H7 (cell line): ENCODE data around the gene NHS. TPM values are rescaled to one million over a fixed set of nuclear protein-coding genes. Genes with fewer than 3 reads are reported as not detected.
A peak's percentile ranks its signal among the peaks of the same experiment; 100 is the strongest.

Source experiments
- DNase-seq: peaks from one replicate; pipeline ENCODE4 v3.0.0; 2012
- H3K27me3 ChIP-seq: 2 replicates; pipeline ENCODE4 v1.6.0; 2011; ENCODE audit warnings: mild to moderate bottlenecking, low read length; ENCODE audit not compliant: control insufficient read depth, insufficient read depth
- H3K36me3 ChIP-seq: replicated peaks from 2 replicates; pipeline ENCODE4 v1.5.1; 2011; ENCODE audit warnings: low read length; ENCODE audit not compliant: control insufficient read depth, insufficient read depth
- H3K4me3 ChIP-seq: 2 replicates; pipeline ENCODE4 v1.5.1; 2011; ENCODE audit warnings: low read depth, mild to moderate bottlenecking, control low read depth, low read length, moderate library complexity; ENCODE audit not compliant: insufficient read depth
- total RNA-seq: library from RNA; depleted of rRNA; stranded (reverse); fragments of >200 nt; shearing (Covaris generic); gene quantifications from 2 replicates; pipeline ENCODE4 v1.2.3, GENCODE V29; 2014

NHS gene
- total RNA-seq, 1 experiment from 2014 or later, result 5.2 TPM

DNA sequence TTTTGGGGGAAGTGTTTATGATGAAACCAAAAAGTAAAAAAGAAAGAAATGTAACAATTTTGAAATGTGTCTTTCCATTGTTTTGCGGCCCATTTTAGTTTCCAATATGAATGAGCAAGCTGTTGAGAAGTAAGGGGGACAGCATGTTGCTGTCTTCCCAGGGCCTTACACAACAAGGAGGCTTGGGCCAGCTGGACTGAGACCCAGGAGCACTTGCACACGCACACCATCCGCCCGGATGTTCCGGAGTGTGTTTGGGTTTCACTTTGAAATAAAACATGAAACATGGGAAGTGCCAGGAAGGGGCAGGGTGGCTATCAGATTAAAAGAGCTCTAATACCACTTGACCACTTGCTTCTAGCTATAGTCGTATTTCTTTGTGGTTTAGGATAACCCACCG, 144.4 kb downstream of the NHS start:
- no peaks in the 10 kb centered on the region for H3K27me3 ChIP-seq
- DNase-seq, result no peak
- no peak overlapping the region for H3K4me3 ChIP-seq
- no peaks in the 10 kb centered on the region for H3K36me3 ChIP-seq

DNA sequence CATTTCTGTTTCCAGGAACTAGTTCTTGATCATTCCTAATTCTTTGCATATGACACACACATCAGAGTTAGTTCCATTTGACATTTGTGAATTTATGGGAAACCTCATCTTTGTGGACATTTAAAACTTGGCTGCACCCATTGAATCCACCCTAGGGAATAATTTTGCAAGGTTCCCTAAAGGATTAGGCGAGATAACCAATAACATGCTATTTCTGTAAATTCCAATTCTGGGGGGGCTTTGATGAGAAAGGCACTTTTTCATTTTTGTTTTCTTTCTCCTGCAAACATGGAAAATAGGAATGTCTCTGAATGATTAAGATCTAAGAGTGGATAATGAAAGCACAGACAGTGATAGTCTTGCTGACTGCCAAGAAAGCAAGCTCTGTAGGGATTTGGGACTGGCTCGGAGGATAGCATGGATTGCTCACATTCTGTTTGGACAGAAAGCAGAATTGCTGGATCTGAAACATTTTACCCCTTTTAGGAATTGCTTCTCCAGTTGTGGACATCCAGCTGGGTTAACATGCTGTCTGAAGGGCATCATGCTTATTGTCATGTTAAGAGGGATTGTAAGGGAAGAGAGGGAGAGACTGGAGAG, 145.1 kb downstream of the NHS start:
- no peak overlapping the region for H3K4me3 ChIP-seq
- DNase-seq, result no peak
- no peaks in the 10 kb centered on the region for H3K36me3 ChIP-seq
- no peaks in the 10 kb centered on the region for H3K27me3 ChIP-seq

DNA sequence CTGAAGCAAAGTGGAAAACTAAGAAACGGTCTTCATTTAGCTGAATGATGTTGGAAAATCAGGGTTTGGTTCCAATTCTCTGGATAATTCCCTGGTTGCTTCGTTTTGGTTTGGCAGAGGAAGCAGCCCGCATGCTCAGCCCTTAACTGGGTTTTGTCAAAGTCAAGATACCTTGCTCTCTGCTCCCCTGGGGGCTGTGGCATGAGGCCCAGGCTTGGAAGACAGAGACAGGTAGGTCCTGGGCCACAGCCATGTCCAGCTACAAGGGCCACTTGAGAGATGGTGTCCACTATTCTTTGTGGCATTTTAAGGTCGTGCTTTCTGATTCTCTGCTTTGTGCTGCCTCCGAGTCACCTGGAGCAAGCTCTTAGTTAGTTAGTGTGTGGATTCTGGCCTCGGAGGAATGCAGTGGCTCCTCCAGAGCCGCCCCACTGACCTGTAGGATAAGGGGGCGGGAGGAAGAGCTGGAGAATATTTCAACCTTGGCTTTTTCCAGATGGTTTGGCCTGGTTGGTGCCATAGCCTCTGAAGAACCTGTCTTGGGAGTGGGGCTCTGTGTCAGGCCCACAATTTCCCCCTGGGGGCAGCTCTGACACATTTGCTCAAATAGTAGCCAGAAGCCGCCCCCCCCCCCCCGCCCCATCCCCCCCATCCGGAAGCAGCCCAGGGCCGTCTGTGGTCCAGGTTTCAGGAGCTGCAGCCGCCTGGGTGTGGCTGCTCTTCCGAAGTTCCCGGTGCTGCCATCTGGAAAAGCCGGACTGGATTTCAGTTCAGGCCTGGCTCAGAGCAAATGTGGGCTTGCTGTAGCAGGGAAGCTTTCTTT, 147.1 kb downstream of the NHS start:
- DNase-seq, result peak; percentile 75
- Histone ChIP-seq H3K36me3 (no peaks in the 10 kb centered on the region), H3K4me3 (no peak overlapping the region), H3K27me3 (no peaks in the 10 kb centered on the region)

DNA sequence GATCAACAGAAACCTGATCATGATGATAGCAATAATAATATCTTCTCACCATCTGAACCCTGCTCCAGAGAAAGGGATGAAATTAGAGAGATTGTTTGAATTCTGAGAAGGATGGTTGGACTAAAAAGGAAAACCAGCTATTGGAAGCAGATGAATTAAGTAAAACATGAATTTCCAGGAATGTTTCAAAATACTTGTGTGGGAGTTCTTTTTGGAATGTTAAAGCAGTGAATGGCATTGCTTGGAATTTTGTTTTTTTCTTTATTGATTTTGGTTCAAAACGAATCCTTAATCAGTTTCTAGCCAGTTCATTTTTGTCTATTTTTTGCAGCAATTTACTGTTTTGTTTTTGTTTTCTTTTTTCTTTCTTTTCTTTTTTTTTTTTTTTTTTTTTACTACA, 150.3 kb downstream of the NHS start:
- no peak overlapping the region for H3K4me3 ChIP-seq
- H3K27me3 ChIP-seq, result no peaks in the 10 kb centered on the region
- DNase-seq, result no peak
- no peaks in the 10 kb centered on the region for H3K36me3 ChIP-seq

DNA sequence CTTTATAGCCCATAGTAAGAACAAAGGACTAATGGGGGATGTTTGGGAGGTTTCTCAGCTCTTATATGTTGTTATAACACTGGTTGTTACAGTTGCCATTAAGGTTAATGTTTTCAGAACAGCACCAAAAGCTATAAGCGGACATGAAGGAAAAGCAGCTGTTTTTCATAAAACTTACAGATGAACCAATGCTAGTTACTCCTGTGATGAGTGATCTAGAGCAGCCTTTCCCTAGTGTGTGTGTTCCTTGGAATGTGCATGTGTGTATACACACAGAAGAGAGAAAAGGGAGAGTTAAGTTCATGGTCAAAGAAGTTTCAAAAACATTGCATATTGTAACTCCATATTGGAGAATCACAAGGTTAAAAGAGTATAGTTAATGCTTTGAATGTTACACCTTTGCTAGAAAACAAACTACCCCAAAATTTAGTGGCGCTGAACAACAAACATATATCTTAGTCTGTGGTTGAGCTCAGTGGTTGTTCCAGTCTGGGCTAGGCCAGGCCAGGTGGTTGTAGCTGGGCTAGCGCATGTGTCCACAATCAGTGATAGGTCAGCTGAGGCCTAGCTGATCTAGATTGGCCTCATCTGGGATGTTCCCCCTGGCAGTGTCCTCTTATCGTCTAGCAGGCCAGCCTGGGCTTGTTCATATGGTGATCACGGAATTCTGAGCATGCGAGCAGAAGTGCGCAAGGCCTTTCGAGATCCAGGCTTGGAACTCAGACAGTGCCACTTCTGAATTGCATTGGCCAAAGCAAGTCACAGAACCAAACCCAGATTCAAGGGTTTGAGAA, 151.0 kb downstream of the NHS start:
- Histone ChIP-seq H3K36me3 (no peaks in the 10 kb centered on the region), H3K4me3 (no peak overlapping the region), H3K27me3 (no peaks in the 10 kb centered on the region)
- no peak for DNase-seq

DNA sequence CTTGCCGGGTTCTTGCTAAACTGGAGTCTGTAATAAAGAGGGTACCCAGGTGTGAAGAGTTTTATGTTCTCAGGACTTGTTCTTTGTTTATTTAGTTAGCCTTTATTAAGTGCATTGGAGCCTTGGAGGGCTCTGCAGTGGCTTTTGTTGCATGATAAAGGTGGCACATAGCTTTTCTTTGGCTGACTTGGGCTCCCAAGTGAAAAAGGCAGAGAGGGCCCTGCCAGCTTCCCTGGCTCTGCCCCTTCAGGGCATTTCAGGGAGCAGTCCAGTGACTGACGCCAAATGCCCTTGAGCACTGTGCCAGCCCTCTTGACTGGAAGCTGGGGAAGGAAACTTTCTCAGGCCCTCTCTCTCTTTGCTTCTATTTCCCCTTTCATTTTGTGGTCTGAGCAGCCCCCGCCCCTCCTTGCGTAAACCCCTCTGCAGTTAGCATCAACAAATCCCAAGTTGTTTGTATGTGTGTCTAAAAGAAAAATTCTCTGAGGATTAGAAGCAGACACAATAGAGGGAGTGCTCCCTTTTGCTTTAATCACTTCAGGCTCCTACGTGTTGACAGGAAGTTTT, 152.2 kb downstream of the NHS start:
- no peaks in the 10 kb centered on the region for H3K27me3 ChIP-seq

DNA sequence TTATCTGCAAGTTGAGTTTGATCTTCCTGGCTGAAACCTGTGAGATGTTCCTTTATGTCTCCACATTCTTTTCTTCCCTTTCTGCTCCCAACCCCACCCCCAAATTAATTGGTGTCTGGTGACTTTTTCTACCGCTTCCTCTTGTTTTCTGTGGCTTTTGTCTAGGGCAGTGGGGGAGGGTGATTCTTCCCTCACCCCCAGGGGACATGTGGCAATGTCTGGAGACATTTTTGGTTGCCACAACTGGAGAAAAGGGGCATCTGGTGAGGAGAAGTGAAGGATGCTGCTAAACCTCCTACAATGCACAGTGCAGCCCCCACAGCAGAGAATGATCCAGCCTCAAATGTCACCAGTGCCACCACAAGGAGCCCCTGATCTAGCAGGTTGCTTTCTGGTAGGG, 152.9 kb downstream of the NHS start:
- Histone ChIP-seq H3K4me3 (no peak overlapping the region), H3K27me3 (no peaks in the 10 kb centered on the region), H3K36me3 (no peaks in the 10 kb centered on the region)
- DNase-seq, result no peak

More for the DNA sequence above, 152.2 kb downstream of the NHS start:
- H3K36me3 ChIP-seq, result no peaks in the 10 kb centered on the region
- H3K4me3 ChIP-seq, result no peak overlapping the region
- no peak for DNase-seq

DNA sequence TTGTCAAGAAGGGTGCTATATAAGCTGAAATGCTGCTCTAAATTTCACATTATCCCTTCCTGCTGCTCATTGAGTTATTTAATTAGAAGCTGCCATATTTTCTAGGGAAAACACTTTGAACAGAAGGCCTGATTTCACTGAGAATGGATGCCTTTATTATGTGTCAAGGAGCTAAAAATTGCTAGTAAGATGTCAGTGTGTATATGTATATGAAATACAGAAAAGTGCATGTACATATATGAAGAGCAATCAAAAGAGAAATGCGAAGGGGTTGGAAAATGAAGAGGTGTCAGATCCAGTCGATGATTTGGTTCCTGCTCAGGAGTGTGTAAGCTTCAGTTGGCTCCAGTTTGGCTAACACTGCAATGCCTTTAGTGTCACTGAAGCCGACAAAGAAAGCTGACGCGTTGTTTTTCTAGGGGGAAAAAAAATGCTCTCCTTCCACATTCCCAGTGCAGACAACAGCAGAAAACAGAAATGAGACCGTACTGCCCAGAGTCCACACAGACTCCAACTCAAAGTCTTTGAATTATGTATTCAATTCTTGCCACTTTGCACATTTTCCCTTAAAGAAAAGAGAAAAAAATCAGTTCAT, 154.2 kb downstream of the NHS start:
- no peaks in the 10 kb centered on the region for H3K27me3 ChIP-seq
- DNase-seq, result no peak
- no peak overlapping the region for H3K4me3 ChIP-seq
- H3K36me3 ChIP-seq, result no peaks in the 10 kb centered on the region

DNA sequence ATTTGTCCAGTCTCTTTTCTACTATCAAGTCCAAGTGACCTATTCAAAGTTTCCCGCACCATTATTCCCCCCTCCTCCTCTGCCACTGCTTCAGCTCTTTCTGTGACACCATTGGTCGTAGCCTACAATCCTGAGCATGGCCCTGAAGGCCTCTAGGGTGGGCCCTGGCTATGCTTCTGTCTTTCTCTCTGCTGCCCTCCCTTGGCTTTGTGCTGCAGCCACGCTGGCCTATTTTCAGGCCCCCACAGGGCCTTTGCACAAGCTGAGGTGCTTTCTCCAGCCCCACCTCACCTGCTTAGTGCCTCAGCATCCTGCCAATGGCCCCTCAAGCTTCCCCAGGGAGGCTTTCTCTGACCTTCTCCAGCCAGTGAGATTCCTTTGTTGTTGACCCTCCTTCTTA, 156.5 kb downstream of the NHS start:
- no peaks in the 10 kb centered on the region for H3K27me3 ChIP-seq
- no peak overlapping the region for H3K4me3 ChIP-seq
- DNase-seq, result peak; percentile 29
- H3K36me3 ChIP-seq, result no peaks in the 10 kb centered on the region

DNA sequence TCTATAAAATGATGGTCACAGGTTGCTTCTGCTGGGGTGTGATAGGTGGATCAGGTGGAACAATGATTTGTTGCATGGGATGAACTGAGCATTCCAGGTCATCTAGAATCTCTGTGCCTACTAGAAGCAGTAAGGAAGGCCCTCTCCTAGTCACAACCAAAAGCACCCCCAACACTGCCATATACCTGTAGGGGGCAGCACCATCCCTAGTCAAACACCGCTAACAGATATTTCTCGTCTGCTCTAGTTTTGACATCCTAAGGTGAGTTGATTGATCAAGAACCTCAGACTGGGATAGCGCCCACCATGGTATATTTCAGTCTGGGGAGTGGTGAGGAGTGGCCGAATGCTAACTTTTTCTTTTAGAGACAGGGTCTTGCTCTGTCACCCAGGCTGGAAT, 160.2 kb downstream of the NHS start:
- H3K4me3 ChIP-seq, result no peak overlapping the region
- H3K27me3 ChIP-seq, result no peaks in the 10 kb centered on the region
- no peaks in the 10 kb centered on the region for H3K36me3 ChIP-seq
- peak; percentile 69 for DNase-seq

DNA sequence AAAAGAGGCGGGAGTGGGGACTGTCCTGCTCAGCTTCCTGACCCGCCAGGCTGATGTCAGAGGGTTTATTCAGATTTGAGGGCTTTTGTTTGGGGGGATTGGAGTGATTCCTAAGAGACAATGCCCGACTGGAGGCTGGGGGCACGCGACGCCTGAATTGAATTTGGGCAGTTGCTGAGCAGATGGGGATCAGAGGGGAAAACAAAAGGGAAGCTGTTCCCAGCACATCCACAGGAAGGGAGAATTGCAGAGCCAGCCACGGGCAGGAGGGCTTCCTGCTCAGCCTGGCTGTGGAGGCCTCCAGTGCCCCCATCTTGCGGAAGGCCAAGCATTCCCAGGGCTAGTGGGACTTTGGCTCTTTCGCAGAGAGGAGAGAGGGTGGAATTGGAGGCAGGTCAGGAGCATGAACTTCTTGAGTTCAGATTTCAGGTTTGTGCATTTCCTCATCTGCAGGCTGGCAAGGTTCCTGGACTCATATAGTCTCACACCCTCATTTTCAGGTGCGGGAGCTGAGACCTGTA, 162.8 kb downstream of the NHS start:
- Histone ChIP-seq H3K27me3 (no peaks in the 10 kb centered on the region), H3K36me3 (no peaks in the 10 kb centered on the region), H3K4me3 (no peak overlapping the region)
- peak; percentile 69 for DNase-seq

DNA sequence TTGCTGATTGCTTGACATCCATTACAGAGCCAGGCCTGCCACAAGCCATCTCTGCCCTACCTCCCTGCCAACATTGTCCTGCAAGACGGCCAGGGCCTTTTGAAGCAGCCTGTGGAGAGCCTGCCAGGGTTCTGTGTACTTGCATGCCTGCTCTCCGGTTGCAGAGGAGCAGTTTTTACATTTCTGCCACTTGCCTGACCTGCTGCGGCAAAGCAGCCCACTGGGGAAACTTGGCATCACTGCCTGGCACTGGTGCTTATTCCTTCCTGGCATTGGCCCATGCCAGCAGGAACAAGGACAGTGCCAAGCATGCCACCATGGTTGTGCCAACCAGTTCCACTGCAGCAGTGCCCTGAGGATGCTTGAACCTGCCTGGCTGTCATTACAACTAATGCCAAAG, 167.1 kb downstream of the NHS start:
- DNase-seq, result no peak
- Histone ChIP-seq H3K27me3 (no peaks in the 10 kb centered on the region), H3K36me3 (no peaks in the 10 kb centered on the region), H3K4me3 (no peak overlapping the region)

DNA sequence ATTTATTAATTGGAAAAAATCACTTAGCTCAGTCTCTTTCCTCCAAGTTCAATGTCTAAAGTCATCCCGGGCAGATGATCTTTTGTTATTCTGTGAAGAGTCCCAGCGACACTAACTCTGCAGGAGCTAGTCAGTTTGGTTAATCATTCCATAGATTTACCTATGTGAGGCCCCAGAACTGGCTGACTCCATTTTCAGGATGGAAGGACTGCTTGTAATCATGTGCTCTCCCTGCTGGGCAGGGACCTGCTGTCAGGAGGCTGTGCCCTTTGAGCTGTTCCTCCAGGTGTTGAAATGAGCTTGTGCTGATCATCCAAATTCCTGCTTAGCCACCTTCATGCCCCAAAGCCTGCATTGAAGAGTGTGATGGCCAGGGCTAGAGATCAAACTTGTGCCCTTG, 169.8 kb downstream of the NHS start:
- no peaks in the 10 kb centered on the region for H3K27me3 ChIP-seq
- no peak overlapping the region for H3K4me3 ChIP-seq
- no peak for DNase-seq
- no peaks in the 10 kb centered on the region for H3K36me3 ChIP-seq

DNA sequence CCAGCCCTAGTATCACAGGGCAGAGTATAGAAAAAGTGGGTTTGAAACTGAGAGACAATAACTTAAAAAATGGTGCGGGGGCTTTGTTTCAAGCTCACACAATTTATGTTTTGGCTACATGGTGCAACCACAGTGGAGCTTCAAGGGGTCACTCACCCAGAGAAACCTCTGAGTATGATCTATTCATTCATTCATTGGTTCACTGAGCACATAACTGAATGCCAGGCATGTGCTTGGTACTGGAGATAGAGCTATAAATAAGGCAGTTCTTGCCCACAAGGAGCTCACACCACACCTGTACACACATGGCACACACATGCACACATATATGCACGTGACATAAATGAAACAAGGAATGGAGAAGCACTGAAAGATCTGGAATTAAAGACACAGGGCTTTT, 171.4 kb downstream of the NHS start:
- no peaks in the 10 kb centered on the region for H3K27me3 ChIP-seq
- H3K4me3 ChIP-seq, result no peak overlapping the region
- DNase-seq, result no peak
- H3K36me3 ChIP-seq, result no peaks in the 10 kb centered on the region
